HepG2 (cell line): ENCODE data around the gene CFAP119. TPM values are rescaled to one million over a fixed set of nuclear protein-coding genes. Genes with fewer than 3 reads are reported as not detected.

Experiments
- ARNT ChIP-seq: fragments of 450-650 bp; IDR thresholded peaks from 2 replicates; pipeline ENCODE4 v1.6.1; 2017
- EED ChIP-seq: sonication (generic); formaldehyde crosslinking; IDR thresholded peaks from 2 replicates; pipeline ENCODE4 v1.5.0; 2020; ENCODE audit warnings: mild to moderate bottlenecking, missing genetic modification reagents
- GPN1 ChIP-seq: sonication (generic); formaldehyde crosslinking; IDR thresholded peaks from 2 replicates; pipeline ENCODE4 v1.5.1; 2020; ENCODE audit warnings: missing genetic modification reagents, borderline replicate concordance
- HBP1 ChIP-seq: IDR thresholded peaks from 2 replicates; pipeline ENCODE4 v1.6.1; 2016; ENCODE audit warnings: low read depth, control low read depth
- HIC2 ChIP-seq: sonication (generic); formaldehyde crosslinking; IDR thresholded peaks from 2 replicates; pipeline ENCODE4 v1.9.0; 2022; ENCODE audit warnings: low read depth, missing genetic modification reagents
- KAT2B ChIP-seq: fragments of 150-350 bp; IDR thresholded peaks from 2 replicates; pipeline ENCODE4 v1.6.1; 2014; ENCODE audit warnings: low read depth, low read length, borderline replicate concordance
- KDM6A ChIP-seq: IDR thresholded peaks from 2 replicates; pipeline ENCODE4 v1.6.1; 2016; ENCODE audit warnings: low read depth
- KLF12 ChIP-seq: sonication (generic); formaldehyde crosslinking; IDR thresholded peaks from 2 replicates; pipeline ENCODE4 v1.4.0; 2020; ENCODE audit warnings: missing genetic modification reagents, borderline replicate concordance
- NPAS2 ChIP-seq: sonication (generic); formaldehyde crosslinking; IDR thresholded peaks from 2 replicates; pipeline ENCODE4 v1.8.0; 2022; ENCODE audit warnings: mild to moderate bottlenecking, missing genetic modification reagents, borderline replicate concordance
- PAXIP1 ChIP-seq: sonication (generic); formaldehyde crosslinking; conservative IDR thresholded peaks from 2 replicates; pipeline ENCODE4 v1.4.0; 2020; ENCODE audit warnings: mild to moderate bottlenecking, missing genetic modification reagents, moderate library complexity
- POGZ ChIP-seq: sonication (generic); formaldehyde crosslinking; IDR thresholded peaks from 2 replicates; pipeline ENCODE4 v1.4.0; 2020; ENCODE audit warnings: mild to moderate bottlenecking, missing genetic modification reagents
- STAT5B ChIP-seq: sonication (generic); formaldehyde crosslinking; IDR thresholded peaks from 2 replicates; pipeline ENCODE4 v1.4.0; 2020; ENCODE audit warnings: missing genetic modification reagents
- SUZ12 ChIP-seq: fragments of 150-350 bp; IDR thresholded peaks from 2 replicates; pipeline ENCODE4 v1.6.1; 2014; ENCODE audit warnings: low read depth, low read length
- ZBTB39 ChIP-seq: sonication (generic); formaldehyde crosslinking; IDR thresholded peaks from 2 replicates; pipeline ENCODE4 v1.5.0; 2020; ENCODE audit warnings: missing genetic modification reagents
- ZIK1 ChIP-seq: sonication (generic); formaldehyde crosslinking; IDR thresholded peaks from 2 replicates; pipeline ENCODE4 v1.5.0; 2020; ENCODE audit warnings: mild to moderate bottlenecking, low read depth, missing genetic modification reagents, borderline replicate concordance
- ZNF232 ChIP-seq: sonication (generic); formaldehyde crosslinking; IDR thresholded peaks from 2 replicates; pipeline ENCODE4 v1.4.0; 2020; ENCODE audit warnings: missing genetic modification reagents, borderline replicate concordance
- ZNF552 ChIP-seq: sonication (generic); formaldehyde crosslinking; IDR thresholded peaks from 2 replicates; pipeline ENCODE4 v1.9.0; 2022; ENCODE audit warnings: missing genetic modification reagents, mild to moderate bottlenecking, borderline replicate concordance
- ZNF572 ChIP-seq: sonication (generic); formaldehyde crosslinking; IDR thresholded peaks from 2 replicates; pipeline ENCODE4 v1.5.1; 2020; ENCODE audit warnings: mild to moderate bottlenecking, missing genetic modification reagents
- ZNF614 ChIP-seq: IDR thresholded peaks from 2 replicates; pipeline ENCODE4 v1.6.1; 2018; ENCODE audit warnings: missing biosample characterization, missing genetic modification reagents, inconsistent platforms, borderline replicate concordance
- ZNF615 ChIP-seq: sonication (generic); formaldehyde crosslinking; IDR thresholded peaks from 2 replicates; pipeline ENCODE4 v1.5.0; 2020; ENCODE audit warnings: mild to moderate bottlenecking, missing genetic modification reagents, borderline replicate concordance
- ZNF768 ChIP-seq: sonication (generic); formaldehyde crosslinking; IDR thresholded peaks from 2 replicates; pipeline ENCODE4 v1.4.0; 2020; ENCODE audit warnings: missing genetic modification reagents
- ZNF788 ChIP-seq: sonication (generic); formaldehyde crosslinking; IDR thresholded peaks from 2 replicates; pipeline ENCODE4 v1.5.0; 2020; ENCODE audit warnings: mild to moderate bottlenecking, missing genetic modification reagents, borderline replicate concordance
- ZSCAN30 ChIP-seq: sonication (generic); formaldehyde crosslinking; IDR thresholded peaks from 2 replicates; pipeline ENCODE4 v1.5.0; 2020; ENCODE audit warnings: mild to moderate bottlenecking, missing genetic modification reagents
- polyA plus RNA-seq, 8 experiments: library from polyadenylated mRNA; depleted of rRNA in 3 of 8; stranded (reverse) in 7 of 8; unstranded in 1 of 8; fragments of >200 nt; fragmentation: Illumina TruSeq in 4 of 8; extraction: Trizol in 4 of 8; gene quantifications; 2 replicates each; pipeline versions ENCODE4 v1.2.1 to v1.2.3, GENCODE V29; 2011 to 2016; ENCODE audit warnings: low read depth in 4 of 8, missing spikeins in 1 of 8, mixed read lengths in 1 of 8; ENCODE audit not compliant: insufficient read depth in 1 of 8
- total RNA-seq, 5 experiments: library from RNA; depleted of rRNA; stranded (reverse); fragments of >200 nt; fragmentation: Illumina TruSeq; extraction: Trizol; gene quantifications; 2 replicates each; pipeline ENCODE4 v1.2.3, GENCODE V29; 2016; ENCODE audit warnings: low read depth in 1 of 5

CFAP119 gene
- total and polyA plus RNA-seq, 2 of the 13 experiments (the other 11 are each of a cell fraction or from before 2014, with no cell fraction given), result 6.4 TPM

- TF ChIP-seq HIC2 (CRISPR knock-in tag) (peak; percentile 23; the same call in 1 of the 2 replicates), HBP1 (no peak), ZNF788 (CRISPR knock-in tag) (no peak; the same call in 1 of the 2 replicates), ZIK1 (CRISPR knock-in tag) (peak; percentile 17; the same call in 1 of the 2 replicates), EED (no peak), POGZ (CRISPR knock-in tag) (peak; percentile 33; the same call in 1 of the 2 replicates), KDM6A (no peak), ZNF615 (peak; percentile 94), ZBTB39 (CRISPR knock-in tag) (no peak), GPN1 (CRISPR knock-in tag) (no peak), NPAS2 (CRISPR knock-in tag) (no peak), ZSCAN30 (CRISPR knock-in tag) (no peak), ZNF232 (CRISPR knock-in tag) (no peak), ARNT (no peak), KLF12 (no peak), PAXIP1 (no peak), ZNF768 (CRISPR knock-in tag) (peak; percentile 70; the same call in 1 of the 2 replicates), KAT2B (no peak), SUZ12 (no peak), ZNF572 (CRISPR knock-in tag) (peak; percentile 61; the same call in 1 of the 2 replicates), ZNF552 (peak; percentile 51), ZNF614 (CRISPR knock-in tag) (peak; percentile 31; the same call in 1 of the 2 replicates), STAT5B (CRISPR knock-in tag) (no peak)
These were observed 385 bp downstream of the CFAP119 start (continued) for GRCh38 chr16:30761427-30761927.
